GM08714 (cell line): Measurements from ENCODE around the gene F10.
"Not testable (repeated sequence)": the region's sequence is repeated elsewhere in the genome, so short reads cannot be mapped to it uniquely, and the experiment has no call there.

Experiments used
- H3K4me3 ChIP-seq: fragments of 200-500 bp; sonication (Bioruptor generic); 2 replicates; pipeline ENCODE4 v1.5.1; 2014; ENCODE audit warnings: mild to moderate bottlenecking, low read length, inconsistent platforms
- ZNF274 ChIP-seq: IDR thresholded peaks from 2 replicates; pipeline ENCODE4 v1.6.1; 2012; ENCODE audit warnings: mild to moderate bottlenecking, low read depth, low read length

Gene F10

DNA sequence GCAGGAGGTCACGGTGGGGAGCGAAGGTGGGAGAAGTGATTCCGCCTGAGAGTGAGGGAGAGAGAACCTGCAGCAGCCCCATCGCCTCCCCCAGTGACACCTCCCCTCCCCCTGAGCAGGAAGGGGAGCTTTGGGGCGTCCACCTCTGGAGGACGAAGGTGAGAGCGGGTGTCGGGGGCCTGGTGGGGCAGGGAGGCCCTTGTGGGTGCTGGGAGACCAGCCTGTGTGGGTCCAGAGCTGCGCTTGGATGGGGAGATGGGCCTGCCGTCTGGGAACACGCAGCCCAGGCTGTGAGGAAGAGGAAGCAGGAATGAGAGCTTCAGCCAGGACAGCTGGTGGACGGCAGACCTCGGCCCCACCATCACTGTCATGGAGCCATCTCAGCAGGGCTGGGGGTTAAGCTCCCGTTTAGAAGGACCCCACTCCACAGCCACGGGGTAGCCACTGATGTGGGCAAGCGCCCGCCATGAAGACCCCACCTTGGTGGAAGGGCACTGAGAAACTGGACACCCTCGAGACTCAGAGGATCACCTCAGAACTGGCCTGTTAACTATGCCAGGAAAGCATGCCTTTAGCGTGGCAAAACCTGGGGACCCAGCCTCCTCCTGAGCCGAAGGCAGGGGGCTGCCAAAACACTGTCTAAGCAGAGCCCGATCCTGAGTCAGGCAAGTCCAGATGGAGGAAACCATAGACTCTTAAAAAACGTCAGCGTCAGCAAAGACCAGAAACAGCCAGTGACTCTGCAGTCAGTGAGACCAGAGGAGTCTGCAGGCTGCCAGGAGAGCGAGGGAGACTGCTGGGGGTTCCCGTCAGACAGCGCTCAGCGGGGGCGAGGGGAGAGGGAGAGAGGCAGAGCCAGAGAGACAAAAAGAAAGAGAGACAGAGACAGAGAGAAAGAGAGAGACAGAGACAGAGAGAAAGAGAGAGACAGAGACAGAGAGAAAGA lies 29.4 kb downstream of the F10 start:
- H3K4me3 ChIP-seq = no peak overlapping the region
- no peak for TF ChIP-seq ZNF274

DNA sequence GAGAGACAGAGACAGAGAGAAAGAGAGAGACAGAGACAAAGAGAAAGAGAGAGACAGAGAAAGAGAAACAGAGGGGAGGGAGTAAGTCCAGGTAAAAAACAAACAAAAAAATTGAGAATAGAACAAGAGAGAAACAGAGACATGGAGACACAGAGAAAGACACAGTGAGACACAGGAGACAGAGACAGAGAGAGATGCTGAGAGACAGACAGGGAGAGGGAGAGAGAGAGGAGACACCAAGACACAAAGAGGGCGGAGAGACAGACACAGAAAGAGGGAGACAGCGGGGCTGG lies 30.0 kb downstream of the F10 start:
- TF ChIP-seq ZNF274 = no peak

DNA sequence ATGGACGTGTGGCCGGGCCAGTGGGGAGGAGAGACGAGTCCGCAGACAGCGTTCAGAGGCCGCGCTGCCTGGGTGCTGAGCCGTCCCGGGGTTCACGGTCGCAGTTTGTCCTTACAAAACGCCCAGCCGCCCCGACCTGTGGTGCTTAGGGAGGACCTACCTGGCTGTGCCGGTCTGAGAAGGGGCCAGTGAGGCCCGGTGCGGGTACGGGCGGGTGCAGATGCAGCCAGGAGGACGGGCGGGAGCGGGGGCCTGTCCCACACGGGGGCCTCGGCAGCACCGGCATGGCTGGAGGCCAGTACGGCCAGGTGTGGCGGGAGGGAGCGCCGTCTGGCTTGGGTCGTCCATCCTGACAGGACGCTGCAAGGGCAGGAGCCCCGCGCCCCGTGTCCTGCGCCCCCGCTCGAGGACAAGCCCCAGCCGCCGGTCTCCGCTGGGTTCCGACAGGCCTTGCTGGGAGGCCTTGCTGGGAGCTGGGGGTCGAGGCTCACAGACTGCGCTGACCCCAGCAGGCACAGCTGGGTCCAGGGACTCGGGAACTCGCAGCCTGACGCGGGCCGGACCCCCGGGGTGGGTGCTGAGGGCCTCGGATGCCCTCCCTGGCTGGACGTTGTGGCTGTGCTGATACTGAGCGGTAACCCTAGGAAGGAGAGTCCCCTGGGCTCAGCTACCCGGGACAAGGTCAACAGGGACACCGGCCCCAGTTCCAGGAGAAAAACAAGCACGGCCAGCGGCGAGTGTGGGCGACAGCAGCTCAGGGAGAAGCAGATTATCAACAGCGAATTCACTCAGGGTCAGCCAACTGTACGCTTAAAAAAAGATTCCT lies 30.6 kb downstream of the F10 start:
- peak overlapping the region; percentile 29; the same call in 1 of the 2 replicates for H3K4me3 ChIP-seq
- TF ChIP-seq ZNF274 = no peak

More for the DNA sequence above, 30.0 kb downstream of the F10 start:
- H3K4me3 ChIP-seq = no peak overlapping the region

DNA sequence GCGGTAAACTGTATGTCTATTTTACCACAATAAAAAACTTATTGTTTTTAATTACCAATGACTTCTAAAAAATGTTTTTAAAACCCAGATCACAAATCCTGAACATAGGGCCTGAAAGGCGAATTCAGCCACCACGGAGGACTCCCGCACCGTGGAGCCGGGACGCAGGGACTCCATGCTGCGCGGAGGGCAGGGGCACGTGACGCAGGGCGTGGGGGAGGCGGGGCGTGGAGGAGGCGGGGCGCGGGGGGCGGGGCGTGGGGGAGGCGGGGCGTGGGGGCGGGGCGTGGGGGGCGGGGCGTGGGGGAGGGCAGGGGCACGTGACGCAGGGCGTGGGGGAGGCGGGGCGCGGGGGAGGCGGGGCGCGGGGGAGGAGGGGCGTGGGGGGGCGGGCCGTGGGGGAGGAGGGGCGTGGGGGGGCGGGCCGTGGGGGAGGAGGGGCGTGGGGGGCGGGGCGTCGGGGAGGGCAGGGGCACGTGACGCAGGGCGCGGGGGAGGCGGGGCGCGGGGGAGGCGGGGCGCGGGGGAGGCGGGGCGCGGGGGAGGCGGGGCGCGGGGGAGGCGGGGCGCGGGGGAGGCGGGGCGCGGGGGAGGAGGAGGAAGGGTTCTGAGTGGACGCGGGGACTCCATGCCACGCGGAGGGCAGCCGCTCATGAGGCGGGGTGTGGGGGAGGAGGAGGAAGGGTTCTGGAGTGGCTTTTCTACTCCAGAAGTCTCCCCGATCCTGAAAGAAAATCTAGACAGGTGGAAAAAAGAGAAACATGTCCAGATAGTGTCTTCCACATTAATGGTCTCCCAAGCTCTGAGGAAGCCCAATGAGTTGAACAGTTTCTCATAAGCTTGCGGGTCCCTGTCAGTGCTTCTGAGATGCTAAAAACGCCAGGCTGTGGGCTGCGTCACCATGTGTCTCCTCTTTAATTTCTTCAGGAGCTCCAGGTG lies 31.5 kb downstream of the F10 start:
- TF ChIP-seq ZNF274 = no peak
- H3K4me3 ChIP-seq = peak overlapping the region; percentile 29; the same call in 1 of the 2 replicates

DNA sequence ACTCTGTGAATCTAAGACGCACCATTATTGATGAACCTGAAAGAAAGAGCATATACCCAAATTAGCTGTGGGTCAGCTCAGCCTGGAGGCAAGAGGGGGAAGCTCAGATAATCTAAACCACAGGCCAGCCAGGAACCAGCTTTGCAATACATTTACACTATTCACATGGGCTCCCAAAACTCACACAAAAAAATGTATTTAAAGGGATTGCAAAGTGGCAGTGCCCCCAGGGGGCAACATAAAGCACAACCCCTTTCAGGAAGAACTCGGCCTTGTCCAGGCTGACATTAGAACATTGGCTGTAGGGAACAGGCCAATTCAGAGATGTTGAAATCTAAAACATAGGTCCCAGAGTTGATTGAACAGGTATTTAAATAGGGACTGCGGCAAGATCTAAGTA lies 32.6 kb downstream of the F10 start:
- no peak overlapping the region for H3K4me3 ChIP-seq
- no peak for TF ChIP-seq ZNF274

DNA sequence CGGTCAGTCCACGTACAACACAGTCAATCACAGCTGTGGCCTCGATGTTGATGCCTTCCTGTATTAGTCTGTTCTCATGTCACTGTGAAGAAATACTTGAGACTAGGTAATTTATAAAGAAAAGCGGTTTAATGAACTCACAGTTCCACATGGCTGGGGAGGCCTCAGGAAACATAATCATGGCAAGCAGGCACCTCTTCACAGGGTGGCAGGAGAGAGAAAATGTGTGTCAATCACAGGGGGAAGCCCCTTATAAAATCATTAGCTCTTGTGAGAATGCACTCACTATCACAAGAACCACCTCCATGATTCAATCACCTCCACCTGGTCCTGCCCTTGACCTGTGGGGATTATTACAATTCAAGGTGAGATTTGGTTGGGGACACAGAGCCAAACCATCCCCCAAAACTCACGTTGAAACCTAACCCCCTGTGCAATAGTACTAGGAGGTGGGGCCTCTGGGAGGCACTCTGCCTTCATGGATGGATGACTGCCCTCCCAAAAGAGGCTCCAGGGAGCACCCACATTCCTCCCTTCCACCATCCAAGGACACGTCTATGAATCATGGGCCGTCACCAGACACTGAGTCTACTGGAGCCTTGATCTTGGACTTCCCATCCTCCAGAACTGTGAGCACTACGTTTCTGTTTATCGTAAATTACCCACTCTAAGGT lies 33.5 kb downstream of the F10 start:
- H3K4me3 ChIP-seq = no peak overlapping the region
- no peak for TF ChIP-seq ZNF274

DNA sequence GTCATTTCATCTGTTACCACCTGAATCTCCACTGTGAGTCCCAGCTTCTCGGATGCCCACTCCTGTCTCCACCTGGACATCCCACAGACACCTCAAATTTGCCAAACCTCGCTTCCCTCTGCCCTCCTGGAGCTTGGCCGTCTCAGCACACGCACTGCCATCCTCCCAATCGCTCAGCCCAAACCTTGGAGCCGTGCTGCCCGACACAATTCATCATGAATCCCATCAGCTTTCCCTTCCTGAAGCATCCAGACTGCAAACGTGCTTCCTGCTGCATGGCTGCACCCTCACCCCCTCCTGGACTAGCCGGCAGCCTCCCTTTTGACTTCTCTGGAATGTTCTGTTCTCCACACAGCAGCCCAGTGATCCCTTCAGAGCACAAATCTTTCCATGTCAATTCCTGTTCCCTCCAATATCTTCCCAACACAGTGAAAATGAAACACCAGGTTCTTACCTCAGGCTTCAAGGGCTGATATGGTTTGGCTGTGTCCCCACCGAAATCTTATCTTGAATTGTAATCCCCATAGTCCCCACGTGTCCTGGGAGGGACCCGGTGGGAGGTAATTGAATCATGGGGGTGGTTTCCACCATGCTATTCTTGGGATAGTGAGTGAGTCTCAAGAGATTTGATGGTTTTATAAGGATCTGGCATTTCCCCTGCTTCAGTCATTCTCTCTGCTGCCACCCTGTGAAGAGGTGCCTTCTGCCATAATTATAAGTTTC lies 34.8 kb downstream of the F10 start:
- TF ChIP-seq ZNF274 = no peak
- no peak overlapping the region for H3K4me3 ChIP-seq

DNA sequence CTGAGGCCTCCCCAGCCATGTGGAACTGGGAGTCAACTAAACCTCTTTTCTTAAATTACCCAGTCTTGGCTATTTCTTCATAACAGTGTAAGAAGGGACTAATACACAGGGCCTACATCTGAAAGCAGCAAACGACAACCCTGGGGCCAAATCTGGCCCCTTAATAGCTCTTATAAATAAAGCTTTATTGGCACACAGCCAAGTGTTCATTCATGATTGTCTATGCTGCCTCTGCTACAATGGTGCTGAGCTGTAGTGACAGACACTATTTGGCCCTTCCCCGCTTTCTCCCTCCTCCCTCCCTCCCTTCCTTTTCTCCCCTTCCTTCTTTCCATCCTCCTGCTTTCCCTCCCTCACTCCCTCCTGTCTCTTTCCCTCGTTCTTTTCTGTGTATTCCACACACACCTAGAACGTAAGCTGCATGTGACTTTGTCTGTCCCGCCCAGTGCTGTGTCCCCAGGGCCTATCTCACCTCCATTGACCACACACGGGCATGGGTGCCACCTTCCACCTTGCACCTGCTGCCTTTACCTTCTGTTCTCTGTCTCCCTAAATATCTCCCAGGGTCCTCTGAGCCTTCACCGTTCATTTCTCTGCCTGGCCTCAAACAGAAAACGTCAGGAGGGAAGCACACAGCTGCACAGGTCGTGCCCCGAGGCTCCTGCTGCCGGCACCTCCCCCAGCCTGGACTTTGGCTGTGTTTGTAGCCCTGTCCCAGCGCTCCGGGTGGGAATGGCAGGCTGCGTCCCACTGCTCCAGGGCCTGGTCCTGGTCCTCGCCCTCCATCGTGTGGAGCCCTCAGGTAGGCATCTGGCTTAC lies 35.5 kb downstream of the F10 start, which contains the start of gene PROZ:
TSS of gene PROZ (plus strand) at position 720 of the 819 bp plus-strand sequence. CDS start at position 733, 13 bp downstream.
- TF ChIP-seq ZNF274 = no peak
- no peak within 1 kb of the TSS for H3K4me3 ChIP-seq

DNA sequence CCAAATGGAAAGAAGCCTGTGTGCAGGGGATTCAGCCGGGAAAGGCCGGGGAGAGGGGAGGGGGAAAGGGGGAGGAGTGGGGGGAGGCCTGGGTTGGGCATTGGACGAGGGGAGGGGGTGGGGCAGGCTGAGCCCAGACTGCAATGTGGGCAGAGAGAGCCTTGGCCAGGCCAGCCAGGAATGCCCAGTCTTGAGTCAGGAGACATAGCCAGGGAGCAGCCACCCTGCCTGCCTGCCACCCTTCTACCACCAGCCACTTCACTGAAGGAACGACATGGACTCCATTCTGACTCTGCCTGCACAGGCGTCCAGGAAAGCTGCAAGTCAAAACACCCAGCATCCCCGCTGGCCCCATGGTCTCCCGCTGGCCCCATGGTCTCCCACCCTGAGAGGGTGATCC lies 36.3 kb downstream of the F10 start:
- TF ChIP-seq ZNF274 = no peak
- H3K4me3 ChIP-seq = no peak overlapping the region

DNA sequence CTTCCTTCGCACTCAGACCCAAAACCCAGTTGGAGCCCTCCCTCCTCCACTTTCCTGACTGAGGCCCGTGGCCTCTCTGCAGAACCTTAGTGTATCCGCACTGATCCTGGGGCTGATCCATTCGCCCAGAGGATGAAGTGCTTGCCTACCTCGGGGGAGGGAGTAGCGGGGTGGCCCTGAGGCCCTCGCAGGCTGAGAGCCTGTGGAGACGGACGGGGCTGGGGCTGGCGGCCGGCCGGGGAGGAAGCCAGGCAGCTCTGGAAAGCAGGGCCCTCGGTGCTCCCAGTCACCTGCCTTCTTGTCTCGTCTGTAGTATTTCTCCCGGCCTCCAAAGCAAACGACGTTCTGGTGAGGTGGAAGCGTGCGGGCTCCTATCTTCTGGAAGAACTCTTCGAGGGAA lies 37.1 kb downstream of the F10 start:
- no peak for TF ChIP-seq ZNF274
- no peak overlapping the region for H3K4me3 ChIP-seq

DNA sequence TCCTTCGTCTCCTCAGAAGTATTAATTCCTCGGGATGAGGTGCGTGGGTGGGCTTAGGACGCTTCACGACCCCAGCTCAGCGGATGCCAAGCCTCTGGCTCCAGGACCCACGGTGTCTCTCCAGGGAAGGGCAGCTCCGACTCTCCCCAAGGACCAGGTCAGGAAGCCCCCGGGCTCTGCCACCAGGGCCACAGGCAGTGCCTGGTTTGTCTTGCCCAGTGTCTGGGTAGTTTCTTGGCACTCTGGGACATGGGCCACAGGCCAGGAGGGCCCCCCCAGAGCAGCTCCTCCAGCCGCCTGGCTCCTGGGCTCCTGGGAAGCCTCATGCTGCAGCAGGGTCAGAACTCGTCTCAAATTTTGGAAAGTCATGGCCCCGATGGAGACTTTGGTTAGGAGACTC lies 38.4 kb downstream of the F10 start:
- H3K4me3 ChIP-seq = no peak overlapping the region
- no peak for TF ChIP-seq ZNF274

DNA sequence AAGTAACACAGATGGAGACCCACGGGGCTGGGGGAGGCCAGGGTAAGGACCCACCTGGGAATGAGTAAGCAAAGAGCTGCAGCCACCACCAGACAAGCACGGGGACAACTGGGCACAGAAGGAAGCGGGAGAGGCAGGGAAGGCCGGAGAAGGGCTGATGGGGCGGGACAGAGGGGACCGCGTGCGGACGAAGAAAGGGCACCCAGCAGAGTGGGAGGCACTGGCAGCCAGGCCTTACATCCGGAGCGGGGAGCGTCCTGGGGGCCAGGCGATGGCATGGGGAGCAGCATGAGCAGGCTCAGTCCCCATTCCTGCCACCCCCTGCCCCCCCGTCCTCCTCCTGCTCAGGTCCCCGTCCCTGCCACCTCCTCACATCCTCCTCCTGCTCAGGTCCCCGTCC lies 38.8 kb downstream of the F10 start:
- TF ChIP-seq ZNF274 = no peak
- no peak overlapping the region for H3K4me3 ChIP-seq

DNA sequence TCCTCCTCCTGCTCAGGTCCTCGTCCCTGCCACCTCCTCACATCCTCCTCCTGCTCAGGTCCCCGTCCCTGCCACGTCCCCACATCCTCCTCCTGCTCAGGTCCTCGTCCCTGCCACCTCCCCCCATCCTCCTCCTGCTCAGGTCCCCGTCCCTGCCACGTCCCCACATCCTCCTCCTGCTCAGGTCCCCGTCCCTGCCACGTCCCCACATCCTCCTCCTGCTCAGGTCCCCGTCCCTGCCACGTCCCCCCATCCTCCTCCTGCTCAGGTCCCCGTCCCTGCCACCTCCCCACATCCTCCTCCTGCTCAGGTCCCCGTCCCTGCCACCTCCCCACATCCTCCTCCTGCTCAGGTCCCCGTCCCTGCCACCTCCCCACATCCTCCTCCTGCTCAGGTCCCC lies 39.4 kb downstream of the F10 start:
- H3K4me3 ChIP-seq = not testable (repeated sequence)
